ENCODE results near the gene SNX8. TPM values are rescaled to one million over a fixed set of nuclear protein-coding genes. Genes with fewer than 3 reads are reported as not detected.

Gene SNX8
- total and polyA plus RNA-seq, 2 donors (not counting 3 experiments of a cell fraction or from before 2014, with no cell fraction given): 24.5 to 50.3 TPM

DNA sequence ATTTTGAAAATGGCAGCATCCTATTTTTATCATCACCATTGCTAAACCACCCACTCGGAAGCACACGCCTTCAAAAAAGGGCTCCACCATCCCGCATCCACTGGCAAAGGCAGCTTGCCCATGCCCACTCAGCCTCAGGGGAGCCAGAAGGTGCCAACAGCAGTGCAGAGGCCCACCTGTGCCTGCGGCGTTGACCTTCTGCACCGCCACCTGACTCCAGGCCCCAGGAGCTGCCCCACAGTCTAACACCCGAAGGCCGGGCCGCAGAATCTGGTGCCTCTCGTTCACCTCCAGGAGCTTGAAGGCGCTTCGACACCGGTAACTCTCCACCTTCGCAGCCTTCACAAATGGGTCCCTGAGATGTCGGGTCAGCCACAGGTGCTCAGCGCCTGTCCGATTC lies 75.0 kb downstream of the SNX8 start:
- POLR2A ChIA-PET: no interaction called here
- H2AFZ ChIP-seq (ENCODE audit: low read depth, low read length): no peak overlapping the region
- H3K4me3 ChIP-seq (replicated peaks in 1 of 3; ENCODE audit: insufficient read depth in 1 of 3, low read depth in 1 of 3, low read length in 3 of 3): no peak overlapping the region
- intact Hi-C loops (cut with micrococcal nuclease) (no loop called here), dilution Hi-C loops (cut with MboI; ENCODE audit: extremely low pct_ligation_motif_present, low sequenced_read_pairs) (no loop called here)
- H3K79me2 ChIP-seq (ENCODE audit: control insufficient read depth, insufficient read depth, low read length): peaks cover 15% of the 10 kb centered on the region
- peaks cover 11% of the 10 kb centered on the region for H3K4me1 ChIP-seq (ENCODE audit: control insufficient read depth, extremely low read depth, insufficient read depth, low read length)
- H3K9me1 ChIP-seq (replicated peaks; ENCODE audit: control insufficient read depth, extremely low read depth, insufficient read depth, low read length): no peaks in the 10 kb centered on the region
- no TSS peak for BruUV-seq (replicated peaks)
- H3K36me3 ChIP-seq (ENCODE audit: control insufficient read depth in 2 of 2, extremely low read depth in 1 of 2, insufficient read depth in 2 of 2, low read length in 2 of 2): peaks cover 10 to 19% of the 10 kb centered on the region in 2 experiments
- H3K4me2 ChIP-seq (ENCODE audit: insufficient read depth, low read length): no peak overlapping the region
- no peak overlapping the region for H3K27ac ChIP-seq (ENCODE audit: insufficient read depth, low read depth, low read length)
- H4K20me1 ChIP-seq (replicated peaks; ENCODE audit: control insufficient read depth, extremely low read depth, insufficient read depth, low read length): no peaks in the 10 kb centered on the region
- H3K27me3 ChIP-seq (ENCODE audit: control insufficient read depth in 2 of 2, insufficient read depth in 2 of 2, low read length in 2 of 2): no peaks in the 10 kb centered on the region
- no peak for FAIRE-seq
- no peaks in the 10 kb centered on the region for H3K9me3 ChIP-seq (replicated peaks; ENCODE audit: control insufficient read depth, insufficient read depth, low read length)
- CTCF ChIA-PET: no interaction called here
- no peak for DNase-seq (ENCODE audit: low read depth, low spot score)
- TF ChIP-seq FOS (IDR thresholded peaks at IDR 0.05; ENCODE audit: borderline replicate concordance, insufficient read depth, low read length) (no peak), MYC (IDR thresholded peaks at IDR 0.05; ENCODE audit: low read depth, low read length) (no peak), POLR2A (IDR thresholded peaks at IDR 0.05; ENCODE audit: low read depth, low read length) (no peak), EZH2 (IDR thresholded peaks at IDR 0.05; ENCODE audit: borderline replicate concordance, low read depth, low read length, severe bottlenecking) (no peak), JUN (IDR thresholded peaks at IDR 0.05; ENCODE audit: borderline replicate concordance, insufficient read depth, insufficient read length, low read depth) (no peak), GATA2 (IDR thresholded peaks at IDR 0.05; ENCODE audit: insufficient read depth, insufficient read length, low read depth, low read length) (no peak), MAX (IDR thresholded peaks at IDR 0.05; ENCODE audit: insufficient read depth, insufficient read length) (no peak), POLR2AphosphoS5 (IDR thresholded peaks at IDR 0.05; ENCODE audit: insufficient read depth, low read depth, low read length) (no peak)
- TF ChIP-seq, protein P1, sequence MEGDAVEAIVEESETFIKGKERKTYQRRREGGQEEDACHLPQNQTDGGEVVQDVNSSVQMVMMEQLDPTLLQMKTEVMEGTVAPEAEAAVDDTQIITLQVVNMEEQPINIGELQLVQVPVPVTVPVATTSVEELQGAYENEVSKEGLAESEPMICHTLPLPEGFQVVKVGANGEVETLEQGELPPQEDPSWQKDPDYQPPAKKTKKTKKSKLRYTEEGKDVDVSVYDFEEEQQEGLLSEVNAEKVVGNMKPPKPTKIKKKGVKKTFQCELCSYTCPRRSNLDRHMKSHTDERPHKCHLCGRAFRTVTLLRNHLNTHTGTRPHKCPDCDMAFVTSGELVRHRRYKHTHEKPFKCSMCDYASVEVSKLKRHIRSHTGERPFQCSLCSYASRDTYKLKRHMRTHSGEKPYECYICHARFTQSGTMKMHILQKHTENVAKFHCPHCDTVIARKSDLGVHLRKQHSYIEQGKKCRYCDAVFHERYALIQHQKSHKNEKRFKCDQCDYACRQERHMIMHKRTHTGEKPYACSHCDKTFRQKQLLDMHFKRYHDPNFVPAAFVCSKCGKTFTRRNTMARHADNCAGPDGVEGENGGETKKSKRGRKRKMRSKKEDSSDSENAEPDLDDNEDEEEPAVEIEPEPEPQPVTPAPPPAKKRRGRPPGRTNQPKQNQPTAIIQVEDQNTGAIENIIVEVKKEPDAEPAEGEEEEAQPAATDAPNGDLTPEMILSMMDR (IDR thresholded peaks at IDR 0.05; ENCODE audit: extremely low read depth in 1 of 2, insufficient read depth in 1 of 2, low read depth in 1 of 2, low read length in 2 of 2): no peak
- H3K9ac ChIP-seq (replicated peaks; ENCODE audit: extremely low read depth, insufficient read depth, low read length): no peak overlapping the region

Measured in endothelial cell of umbilical vein (primary cell).